HEK293 (cell line): ENCODE data around the gene AKAP6.

Source experiments
- CTCF ChIP-seq: fragments of 450-650 bp; formaldehyde crosslinking; IDR thresholded peaks from 2 replicates; pipeline ENCODE4 v1.5.1; 2016; ENCODE audit warnings: missing biosample characterization, missing genetic modification characterization
- RBAK ChIP-seq: fragments of 450-650 bp; formaldehyde crosslinking; IDR thresholded peaks from 2 replicates; pipeline ENCODE4 v1.5.1; 2016; ENCODE audit warnings: missing biosample characterization, missing genetic modification characterization
- REST ChIP-seq: fragments of 450-650 bp; formaldehyde crosslinking; IDR thresholded peaks from 2 replicates; pipeline ENCODE4 v1.5.1; 2016; ENCODE audit warnings: missing biosample characterization, missing genetic modification characterization
- ZNF664 ChIP-seq: fragments of 450-650 bp; formaldehyde crosslinking; IDR thresholded peaks from 2 replicates; pipeline ENCODE4 v1.5.1; 2016; ENCODE audit warnings: missing biosample characterization, missing genetic modification characterization

- TF ChIP-seq RBAK (no peak), CTCF (tag by site-specific recombination) (no peak), ZNF664 (tag by site-specific recombination) (no peak), REST (tag by site-specific recombination) (no peak)
Observed at GRCh38 chr14:32447371-32447770, 118.3 kb downstream of the AKAP6 start.
